NCI-H2171 (cell line): ENCODE results near the gene TMEM81.

Experiments
- DNase-seq: peaks from one replicate; lab custom pipeline; 2025; lab: John Stamatoyannopoulos, UW

TMEM81 gene

GRCh38 chr1:205076245-205076761, 8.0 kb downstream of the TMEM81 start:
- DNase-seq: no peak

GRCh38 chr1:205075642-205076155, 8.6 kb downstream of the TMEM81 start:
- DNase-seq: no peak

- DNase-seq: no peak
Measured at GRCh38 chr1:205074513-205074912, 9.7 kb downstream of the TMEM81 start.

- DNase-seq: no peak
Measured at GRCh38 chr1:205074084-205074483, 10.2 kb downstream of the TMEM81 start.

- no peak for DNase-seq
Measured at GRCh38 chr1:205073511-205073910, 10.7 kb downstream of the TMEM81 start.

- DNase-seq: no peak
Measured at GRCh38 chr1:205072881-205073280, 11.4 kb downstream of the TMEM81 start.

- no peak for DNase-seq
Measured at GRCh38 chr1:205072286-205072685, 12.0 kb downstream of the TMEM81 start.

GRCh38 chr1:205071801-205072200, 12.5 kb downstream of the TMEM81 start:
- DNase-seq: no peak

GRCh38 chr1:205071028-205071409, 13.2 kb downstream of the TMEM81 start:
- no peak for DNase-seq

- no peak for DNase-seq
Measured at GRCh38 chr1:205069371-205070125, 14.7 kb downstream of the TMEM81 start.

- no peak for DNase-seq
Measured at GRCh38 chr1:205068457-205069040, 15.7 kb downstream of the TMEM81 start.

- no peak for DNase-seq
Measured at GRCh38 chr1:205068001-205068400, 16.3 kb downstream of the TMEM81 start.

GRCh38 chr1:205067031-205067430, 17.2 kb downstream of the TMEM81 start:
- no peak for DNase-seq

- no peak for DNase-seq
Measured at GRCh38 chr1:205066141-205066818, 18.0 kb downstream of the TMEM81 start.

GRCh38 chr1:205065666-205066065, 18.6 kb downstream of the TMEM81 start:
- no peak for DNase-seq

- no peak for DNase-seq
Measured at GRCh38 chr1:205064741-205065316, 19.4 kb downstream of the TMEM81 start.

GRCh38 chr1:205064301-205064700, 20.0 kb downstream of the TMEM81 start:
- DNase-seq: no peak

GRCh38 chr1:205062895-205063294, 21.4 kb downstream of the TMEM81 start:
- DNase-seq: no peak

GRCh38 chr1:205062319-205062718, 21.9 kb downstream of the TMEM81 start:
- no peak for DNase-seq

- peak; percentile 67 for DNase-seq
Measured at GRCh38 chr1:205061665-205062069, 22.6 kb downstream of the TMEM81 start.

- no peak for DNase-seq
Measured at GRCh38 chr1:205061227-205061626, 23.0 kb downstream of the TMEM81 start.

- DNase-seq: no peak
Measured at GRCh38 chr1:205060746-205061145, 23.5 kb downstream of the TMEM81 start.
